ENCODE results near the gene ARHGAP22. TPM values are rescaled to one million over a fixed set of nuclear protein-coding genes. Genes with fewer than 3 reads are reported as not detected.
A peak's percentile ranks its signal among the peaks of the same experiment; 100 is the strongest.

ARHGAP22 gene
- total and polyA plus RNA-seq, 2 of the 4 experiments (the other 2 are of a cell fraction): 28.3 to 30.2 TPM

DNA sequence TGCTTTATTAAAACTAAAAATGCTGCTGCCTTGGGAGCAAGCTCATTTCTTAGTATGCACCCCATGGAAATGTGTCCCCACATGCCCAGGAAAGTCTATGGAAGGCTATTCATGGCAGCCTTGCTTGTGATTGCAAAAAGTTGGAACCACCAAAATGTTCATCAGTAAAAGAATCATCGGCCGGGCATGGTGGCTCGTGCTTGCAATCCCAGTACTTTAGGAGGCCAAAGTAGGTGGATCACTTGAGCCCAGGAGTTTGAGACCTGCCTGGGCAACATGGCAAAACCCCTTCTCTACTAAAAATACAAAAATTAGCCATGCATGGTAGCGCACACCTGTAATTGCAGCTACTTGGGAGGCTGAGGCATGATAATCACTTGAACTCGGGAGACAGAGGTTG, 79.8 kb downstream of the ARHGAP22 start:
- H2AK9ac ChIP-seq (replicated peaks; ENCODE audit: low read depth, low read length, poor library complexity): no peak overlapping the region
- no peak overlapping the region for H2AFZ ChIP-seq (replicated peaks; ENCODE audit: low read length, poor library complexity)
- H3K79me1 ChIP-seq (ENCODE audit: low read depth in 1 of 2, low read length in 2 of 2): peaks cover 48 to 80% of the 10 kb centered on the region in 2 experiments
- CTCF ChIA-PET: interaction anchor here (0.9 to 1.5 kb wide), 3 partner anchors 131 to 162 kb away, joined by 3 to 13 read pairs (median 5); no protein-coding TSS in a partner anchor
- H3K27ac ChIP-seq (ENCODE audit: insufficient read depth, low read length): no peak overlapping the region
- no peaks in the 10 kb centered on the region for H3K9me3 ChIP-seq (ENCODE audit: control insufficient read depth, insufficient read depth, low read length)
- H3K23ac ChIP-seq (ENCODE audit: low read depth, low read length): 0 out of 2 replicates have a peak overlapping the region, but pooled peaks have one; percentile 34
- H3K18ac ChIP-seq (ENCODE audit: low read depth, low read length): no peak overlapping the region
- no peak overlapping the region for H4K5ac ChIP-seq (ENCODE audit: low read depth, low read length)
- no peak overlapping the region for H2BK5ac ChIP-seq (ENCODE audit: low read depth, low read length, poor library complexity, severe bottlenecking)
- no peak overlapping the region for H3K14ac ChIP-seq (replicated peaks; ENCODE audit: low read depth, low read length)
- BruUV-seq (replicated peaks): no TSS peak
- H3K4ac ChIP-seq (ENCODE audit: low read depth, low read length): no peak overlapping the region
- TF ChIP-seq NFE2L2 (IDR thresholded peaks at IDR 0.05; ENCODE audit: low read depth, low read length) (no peak), FOS (IDR thresholded peaks at IDR 0.05; ENCODE audit: low read depth, low read length) (no peak), MAFK (IDR thresholded peaks at IDR 0.05; ENCODE audit: low read depth, low read length) (no peak), USF2 (IDR thresholded peaks at IDR 0.05; ENCODE audit: low read depth, low read length) (no peak)
- no peak overlapping the region for H2BK20ac ChIP-seq (ENCODE audit: low read depth, low read length)
- no peak overlapping the region for H4K8ac ChIP-seq (ENCODE audit: low read depth in 2 of 2, low read length in 2 of 2)
- H3K4me2 ChIP-seq (ENCODE audit: low read depth, low read length): no peak overlapping the region
- DNase-seq: no peak
- H3K36me3 ChIP-seq (ENCODE audit: control insufficient read depth, insufficient read depth, low read length): no peaks in the 10 kb centered on the region
- H2AK5ac ChIP-seq (ENCODE audit: low read depth, low read length): no peak overlapping the region
- peaks cover 21% of the 10 kb centered on the region for H3K4me1 ChIP-seq (ENCODE audit: control insufficient read depth, insufficient read depth, low read length)
- H3K27me3 ChIP-seq (ENCODE audit: control insufficient read depth, insufficient read depth, low read length): no peaks in the 10 kb centered on the region
- H3K9ac ChIP-seq (ENCODE audit: low read depth, low read length): no peak overlapping the region
- WGBS, 2 experiments (ENCODE audit: extremely low coverage in 2 of 2, insufficient read length in 1 of 2): 80% methylated on average over 1 of the region's 5 CpGs; no CpG with 5 or more reads in 1 of the 2 experiments
- in situ Hi-C loops (cut with MboI; ENCODE audit: low sequenced_read_pairs): no loop called here
- dilution Hi-C loops (cut with HindIII; ENCODE audit: low sequenced_read_pairs, unreplicated experiment): no loop called here
- H3K9me1 ChIP-seq (ENCODE audit: insufficient read depth, low read length): peaks cover 23% of the 10 kb centered on the region
- H4K20me1 ChIP-seq (ENCODE audit: insufficient read depth, low read length): peaks cover 14% of the 10 kb centered on the region
- H3K4me3 ChIP-seq (ENCODE audit: insufficient read depth, low read depth, low read length): no peak overlapping the region
- POLR2A ChIA-PET (ENCODE audit: unreplicated experiment): no interaction called here
- H3K56ac ChIP-seq (ENCODE audit: extremely low read depth, insufficient read depth, low read length): no peak overlapping the region
- no peak overlapping the region for H4K91ac ChIP-seq (ENCODE audit: insufficient read depth, low read depth, low read length)
- no peak overlapping the region for H2BK15ac ChIP-seq (ENCODE audit: low read depth, low read length)
- intact Hi-C loops (cut with micrococcal nuclease): loop anchor here (2.0 kb wide), 1 partner anchor 28 kb away; no protein-coding TSS in a partner anchor
- no peak for ATAC-seq (ENCODE audit: low read depth)
- H2BK120ac ChIP-seq (ENCODE audit: low read depth, low read length): 0 out of 2 replicates have a peak overlapping the region, but pooled peaks have one; percentile 38

Measured in IMR-90 (cell line).